MCF 10A (cell line): ENCODE data around the gene SLC25A4. TPM values are rescaled to one million over a fixed set of nuclear protein-coding genes. Genes with fewer than 3 reads are reported as not detected.

ENCODE experiments used
- BruUV-seq: library from RNA; stranded (reverse); fragments of 400-500 nt; replicated peaks from 2 replicates; lab custom pipeline; 2021; lab: Mats Ljungman, UMichigan
- CTCF ChIA-PET: fragments of 300-600 bp; sonication (Branson Sonifier 250); formaldehyde crosslinking; extraction: SDS; loops from one replicate; lab custom pipeline; 2021; ENCODE audit warnings: antibody characterized with exemption, inconsistent platforms; lab: Yijun Ruan, JAX
- POLR2A ChIA-PET: fragments of 300-600, 350-650 bp; sonication (Branson Sonifier 250); formaldehyde crosslinking; extraction: SDS; loops from one replicate; lab custom pipeline; 2020; ENCODE audit warnings: antibody characterized with exemption, inconsistent platforms; lab: Yijun Ruan, JAX
- DNase-seq: peaks from one replicate; pipeline ENCODE4 v3.0.0-alpha.2; 2018; ENCODE audit not compliant: unreplicated experiment
- H3K27ac Mint-ChIP-seq: one replicate; pipeline ENCODE4 v1.8.0; 2022; ENCODE audit warnings: mild to moderate bottlenecking, low read depth, mixed read lengths; ENCODE audit not compliant: unreplicated experiment
- H3K27me3 Mint-ChIP-seq: one replicate; pipeline ENCODE4 v1.8.0; 2022; ENCODE audit warnings: mixed read lengths; ENCODE audit not compliant: insufficient read depth, unreplicated experiment
- H3K36me3 Mint-ChIP-seq: one replicate; pipeline ENCODE4 v1.8.0; 2022; ENCODE audit warnings: mild to moderate bottlenecking, moderate library complexity, mixed read lengths; ENCODE audit not compliant: insufficient read depth, unreplicated experiment
- H3K4me1 Mint-ChIP-seq: one replicate; pipeline ENCODE4 v1.8.0; 2022; ENCODE audit warnings: mixed read lengths; ENCODE audit not compliant: insufficient read depth, unreplicated experiment
- H3K4me3 Mint-ChIP-seq: one replicate; pipeline ENCODE4 v1.8.0; 2022; ENCODE audit warnings: mild to moderate bottlenecking, moderate library complexity, mixed read lengths; ENCODE audit not compliant: unreplicated experiment
- H3K9me3 Mint-ChIP-seq: one replicate; pipeline ENCODE4 v1.8.0; 2022; ENCODE audit warnings: mixed read lengths; ENCODE audit not compliant: unreplicated experiment
- CTCF ChIP-seq: fragments of 200-600 bp; IDR thresholded peaks from one replicate; pipeline ENCODE4 v1.8.0; 2022; ENCODE audit warnings: antibody characterized with exemption, mild to moderate bottlenecking; ENCODE audit not compliant: unreplicated experiment
- intact Hi-C: fragments of 100-400 bp; cut with micrococcal nuclease; formaldehyde crosslinking; loops from 2 replicates; pipeline ENCODE4 v1.14.1; 2022
- total RNA-seq: library from RNA; stranded (reverse); gene quantifications from 2 replicates; pipeline ENCODE4 v1.2.3, GENCODE V29; 2022

The SLC25A4 gene
- total RNA-seq, 1 experiment from 2014 or later, result 18.9 TPM

DNA sequence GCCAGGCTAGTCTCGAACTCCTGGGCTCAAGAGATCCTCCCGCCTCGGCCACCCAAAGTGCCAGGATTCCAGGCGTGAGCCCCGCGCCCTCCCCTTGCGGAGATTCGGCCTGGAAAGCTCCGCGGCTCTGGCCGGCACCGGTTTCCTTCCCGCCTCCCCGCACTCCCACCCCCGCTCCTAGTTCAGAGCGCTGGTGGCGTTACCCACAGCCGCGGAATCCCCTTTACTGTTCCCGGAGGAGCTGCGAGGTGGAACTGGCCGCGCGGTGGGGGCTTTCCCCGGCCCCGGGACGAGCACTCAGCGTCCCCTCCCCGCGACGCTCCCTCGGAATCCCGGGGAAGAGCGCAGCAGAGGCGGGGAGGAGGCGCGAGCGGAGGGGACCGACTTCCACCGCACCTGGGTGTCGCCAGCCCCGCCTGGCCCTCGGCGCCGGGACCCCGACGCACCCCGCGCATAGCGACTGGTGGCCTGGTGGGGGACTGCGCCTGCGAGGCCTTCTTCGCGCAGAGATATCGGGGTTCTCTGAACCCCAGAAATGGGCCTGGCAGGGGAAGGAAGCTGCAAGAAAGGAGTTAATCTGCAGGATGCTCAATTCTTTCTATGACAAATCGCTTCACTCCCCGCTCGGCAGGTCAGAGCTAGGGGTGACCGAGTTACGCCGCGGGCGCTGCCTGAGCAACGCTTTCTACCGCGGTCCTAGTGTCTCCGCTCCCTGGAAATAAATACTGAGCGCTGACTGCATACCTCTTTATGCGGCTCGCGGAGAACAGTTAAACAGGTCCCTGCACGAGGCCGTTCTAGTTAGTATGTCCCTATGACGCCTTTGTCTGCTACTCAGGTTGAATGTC, 14.6 kb upstream of the SLC25A4 start:
- POLR2A ChIA-PET, result interaction anchor here (0.5 to 1.8 kb wide), 3 partner anchors 9 to 16 kb away, joined by 3 to 5 read pairs (median 5); partner anchors contain the start of gene SLC25A4
- Mint-ChIP-seq H3K9me3 (no peaks in the 10 kb centered on the region), H3K27ac (no peak overlapping the region), H3K4me3 (peak overlapping the region; percentile 31), H3K4me1 (no peaks in the 10 kb centered on the region), H3K36me3 (no peaks in the 10 kb centered on the region), H3K27me3 (no peaks in the 10 kb centered on the region)
- CTCF ChIA-PET, result interaction anchor here (0.6 kb wide), 1 partner anchor 120 kb away, joined by 3 read pairs; no protein-coding TSS in a partner anchor
- DNase-seq, result no peak
- TF ChIP-seq CTCF, result no peak
- BruUV-seq, result no TSS peak
- intact Hi-C loops, result no loop called here

- CTCF ChIA-PET, result interaction anchor here (0.5 to 2.9 kb wide), 31 partner anchors 8 to 1786 kb away, joined by 3 to 27 read pairs (median 3); partner anchors contain the start of genes CASP3, HELT, PRIMPOL and SLC25A4
- BruUV-seq, result no TSS peak
- DNase-seq, result peak; percentile 61
- H3K4me3 Mint-ChIP-seq, result no peak overlapping the region
- no peaks in the 10 kb centered on the region for H3K9me3 Mint-ChIP-seq
- no peaks in the 10 kb centered on the region for H3K27me3 Mint-ChIP-seq
- no peak overlapping the region for H3K27ac Mint-ChIP-seq
- H3K4me1 Mint-ChIP-seq, result no peaks in the 10 kb centered on the region
- peak; percentile 64 for TF ChIP-seq CTCF
- POLR2A ChIA-PET, result interaction anchor here (0.7 to 1.4 kb wide), 4 partner anchors 9 to 94 kb away, joined by 3 to 5 read pairs (median 4); partner anchors contain the start of gene SLC25A4
- H3K36me3 Mint-ChIP-seq, result no peaks in the 10 kb centered on the region
- intact Hi-C loops, result loop anchor here (1.0 to 10.0 kb wide), 5 partner anchors 37 to 870 kb away; no protein-coding TSS in a partner anchor
Measured at GRCh38 chr4:185134307-185134869, 8.7 kb upstream of the SLC25A4 start.

DNA sequence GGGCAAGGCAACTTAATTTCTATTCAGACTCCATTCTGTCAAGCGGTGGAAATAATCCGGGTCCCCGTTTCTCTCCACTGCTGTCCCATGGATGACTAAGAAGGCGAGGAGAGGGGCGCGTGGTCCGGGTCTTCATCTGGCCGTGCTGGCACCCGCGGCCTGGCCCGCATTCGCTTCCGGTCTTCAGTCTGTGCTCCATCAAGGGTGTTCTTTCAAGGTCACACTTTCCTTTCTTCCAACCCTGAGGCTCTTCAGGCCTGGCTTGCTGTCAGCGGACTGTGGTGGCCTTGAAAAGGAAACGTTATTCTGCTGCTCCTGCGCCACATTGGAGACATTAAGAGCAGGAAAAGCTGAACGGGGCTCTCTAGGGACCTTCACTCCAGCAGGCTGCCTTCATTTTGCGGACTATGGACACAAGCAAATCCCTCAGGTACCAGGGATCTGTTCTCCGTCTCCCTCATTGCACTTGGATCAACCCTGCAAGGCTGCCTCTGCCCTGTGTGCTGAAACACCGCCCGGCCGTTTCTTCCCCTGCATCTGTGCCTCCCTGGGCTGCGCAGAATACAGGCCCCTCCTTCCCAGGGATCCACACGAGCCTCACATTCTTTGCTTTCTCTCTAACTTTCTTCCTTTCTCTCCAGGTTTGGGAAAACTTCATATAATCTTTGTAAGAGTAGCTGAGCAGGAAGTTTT, 5.7 kb upstream of the SLC25A4 start:
- H3K27ac Mint-ChIP-seq, result no peak overlapping the region
- no peaks in the 10 kb centered on the region for H3K36me3 Mint-ChIP-seq
- no peaks in the 10 kb centered on the region for H3K27me3 Mint-ChIP-seq
- intact Hi-C loops, result loop anchor here (10.0 kb wide), 1 partner anchor 873 kb away; no protein-coding TSS in a partner anchor
- no peak for DNase-seq
- H3K9me3 Mint-ChIP-seq, result no peaks in the 10 kb centered on the region
- TF ChIP-seq CTCF, result no peak
- ChIA-PET POLR2A (interaction anchor here (0.7 to 0.9 kb wide), 2 partner anchors 11 to 159 kb away, joined by 3 to 4 read pairs; no protein-coding TSS in a partner anchor), CTCF (interaction anchor here (0.5 to 1.0 kb wide), 10 partner anchors 39 to 504 kb away, joined by 3 to 6 read pairs (median 3); no protein-coding TSS in a partner anchor)
- H3K4me3 Mint-ChIP-seq, result no peak overlapping the region
- BruUV-seq, result no TSS peak
- H3K4me1 Mint-ChIP-seq, result no peaks in the 10 kb centered on the region
